HepG2 (cell line): ENCODE results near the gene KIAA0232. TPM values are rescaled to one million over a fixed set of nuclear protein-coding genes. Genes with fewer than 3 reads are reported as not detected.

ENCODE experiments used
- ATAC-seq: fragments of 200-7000 bp; cut with Tn5 transposase; 3 replicates; pipeline ENCODE4 v1.9.1; 2020; ENCODE audit warnings: mild to moderate bottlenecking, moderate library complexity
- BruUV-seq: library from RNA; stranded (reverse); fragments of 400-500 nt; replicated peaks from 2 replicates; lab custom pipeline; 2021; lab: Mats Ljungman, UMichigan
- CTCF ChIA-PET: fragments of 300-600 bp; formaldehyde crosslinking; extraction: SDS; loops from one replicate; lab custom pipeline; 2021; ENCODE audit warnings: low total read pairs, inconsistent platforms, low intra/inter-chr PET ratio; lab: Yijun Ruan, JAX
- POLR2A ChIA-PET: fragments of 350-600 bp; sonication (Branson Sonifier 250); formaldehyde crosslinking; loops from one replicate; lab custom pipeline; 2020; ENCODE audit warnings: antibody characterized with exemption, inconsistent platforms; lab: Yijun Ruan, JAX
- DNase-seq: peaks from one replicate; pipeline ENCODE4 v3.0.0-alpha.2; 2015; ENCODE audit warnings: low spot score
- FAIRE-seq: peaks from 3 replicates; lab custom pipeline; 2011; peaks lifted over from hg19 to GRCh38; lab: Jason Lieb, UNC
- H2AFZ ChIP-seq: one replicate; pipeline ENCODE4 v1.6.1; 2011; ENCODE audit warnings: low read length, inconsistent platforms
- H3K27ac ChIP-seq: fragments of 300-600 bp; 3 replicates; pipeline ENCODE4 v1.8.0; 2011; ENCODE audit warnings: mixed run types, mild to moderate bottlenecking, mixed read lengths, low read length, inconsistent platforms; ENCODE audit not compliant: insufficient read depth; ENCODE audit errors: extremely low read length
- H3K27me3 ChIP-seq, 2 experiments: fragments of 200-600 bp in 1 of 2; 2 replicates in 1 of 2; 3 replicates in 1 of 2; pipeline versions ENCODE4 v1.6.0 to v1.8.0; 2011; ENCODE audit warnings: low read length in 2 of 2, mild to moderate bottlenecking in 2 of 2, moderate library complexity in 2 of 2, inconsistent platforms in 1 of 2; ENCODE audit not compliant: insufficient read depth in 2 of 2, control insufficient read depth in 1 of 2
- H3K36me3 ChIP-seq, 2 experiments: fragments of 200-600 bp in 1 of 2; replicated peaks in 1 of 2; 2 replicates in 1 of 2; 3 replicates in 1 of 2; pipeline versions ENCODE4 v1.5.1 to v1.8.0; 2011; ENCODE audit warnings: low read length in 2 of 2, inconsistent platforms in 1 of 2; ENCODE audit not compliant: insufficient read depth in 2 of 2, control insufficient read depth in 1 of 2
- H3K4me1 ChIP-seq: 2 replicates; pipeline ENCODE4 v1.5.1; 2012; ENCODE audit warnings: low read length, inconsistent platforms; ENCODE audit not compliant: insufficient read depth
- H3K4me2 ChIP-seq: 2 replicates; pipeline ENCODE4 v1.6.0; 2011; ENCODE audit warnings: low read depth, low read length, inconsistent platforms
- H3K4me3 ChIP-seq, 3 experiments: fragments of 200-600 bp in 1 of 3; sonication (generic), shearing (Covaris generic) in 1 of 3; replicated peaks in 1 of 3; 2 replicates each; pipeline ENCODE4 v1.5.1; 2011 to 2016; ENCODE audit warnings: low read length in 3 of 3, inconsistent platforms in 2 of 3, low read depth in 2 of 3, mild to moderate bottlenecking in 2 of 3, control low read depth in 1 of 3, mixed read lengths in 1 of 3; ENCODE audit not compliant: insufficient read depth in 1 of 3
- H3K79me2 ChIP-seq: one replicate; pipeline ENCODE4 v1.6.1; 2011; ENCODE audit warnings: low read length, inconsistent platforms; ENCODE audit not compliant: insufficient read depth
- H3K9ac ChIP-seq: 2 replicates; pipeline ENCODE4 v1.6.0; 2011; ENCODE audit warnings: mild to moderate bottlenecking, low read depth, low read length, inconsistent platforms; ENCODE audit not compliant: insufficient read depth
- H3K9me3 ChIP-seq: 2 replicates; pipeline ENCODE4 v1.5.1; 2012; ENCODE audit warnings: mild to moderate bottlenecking, low read length
- H4K20me1 ChIP-seq: 2 replicates; pipeline ENCODE4 v1.6.0; 2011; ENCODE audit warnings: inconsistent platforms, mild to moderate bottlenecking, low read length, moderate library complexity; ENCODE audit not compliant: insufficient read depth
- AGO2 ChIP-seq: fragments of 200-400 bp; formaldehyde crosslinking; optimal IDR thresholded peaks from 2 replicates; pipeline ENCODE3; 2017; ENCODE audit warnings: mild to moderate bottlenecking, low read depth, low read length, moderate library complexity
- HNRNPL ChIP-seq: fragments of 200-400 bp; formaldehyde crosslinking; IDR thresholded peaks from 2 replicates; pipeline ENCODE4 v1.6.1; 2017; ENCODE audit warnings: mild to moderate bottlenecking, low read depth, low read length
- NFE2L2 ChIP-seq: fragments of 150-350 bp; IDR thresholded peaks from 2 replicates; pipeline ENCODE4 v1.6.1; 2014; ENCODE audit warnings: low read length
- SNAPC4 ChIP-seq: sonication (generic); formaldehyde crosslinking; IDR thresholded peaks from 2 replicates; pipeline ENCODE4 v1.4.0; 2020; ENCODE audit warnings: mild to moderate bottlenecking, missing genetic modification reagents
- ZBED4 ChIP-seq: sonication (generic); formaldehyde crosslinking; IDR thresholded peaks from 2 replicates; pipeline ENCODE4 v1.4.0; 2020; ENCODE audit warnings: missing genetic modification reagents, borderline replicate concordance
- ZNF543 ChIP-seq: sonication (generic); formaldehyde crosslinking; IDR thresholded peaks from 2 replicates; pipeline ENCODE4 v1.4.0; 2020; ENCODE audit warnings: mild to moderate bottlenecking, missing genetic modification reagents
- ZNF772 ChIP-seq: sonication (generic); formaldehyde crosslinking; IDR thresholded peaks from 2 replicates; pipeline ENCODE4 v1.5.0; 2020; ENCODE audit warnings: mild to moderate bottlenecking, missing genetic modification reagents
- WGBS: methylation state at CpG from one replicate; pipeline ENCODE4 v1.1.6; 2017; ENCODE audit warnings: low lambda C conversion rate; 5-methylcytosine and 5-hydroxymethylcytosine counted together
- in situ Hi-C: cut with HindIII; loops from 2 replicates; pipeline ENCODE4 v1.10.0; 2017; ENCODE audit warnings: low pct_unique_long_range_greater_than_20kb; ENCODE audit not compliant: extremely low pct_ligation_motif_present
- intact Hi-C: fragments of 100-400 bp; cut with micrococcal nuclease; formaldehyde crosslinking; loops from one replicate; pipeline ENCODE4 v1.10.0; 2022; ENCODE audit not compliant: unreplicated experiment
- polyA plus RNA-seq, 8 experiments: library from polyadenylated mRNA; depleted of rRNA in 3 of 8; stranded (reverse) in 7 of 8; unstranded in 1 of 8; fragments of >200 nt; fragmentation: Illumina TruSeq in 4 of 8; extraction: Trizol in 4 of 8; gene quantifications; 2 replicates each; pipeline versions ENCODE4 v1.2.1 to v1.2.3, GENCODE V29; 2011 to 2016; ENCODE audit warnings: low read depth in 4 of 8, missing spikeins in 1 of 8, mixed read lengths in 1 of 8; ENCODE audit not compliant: insufficient read depth in 1 of 8
- total RNA-seq, 5 experiments: library from RNA; depleted of rRNA; stranded (reverse); fragments of >200 nt; fragmentation: Illumina TruSeq; extraction: Trizol; gene quantifications; 2 replicates each; pipeline ENCODE4 v1.2.3, GENCODE V29; 2016; ENCODE audit warnings: low read depth in 1 of 5

The KIAA0232 gene
- total and polyA plus RNA-seq, 2 of the 13 experiments (the other 11 are each of a cell fraction or from before 2014, with no cell fraction given): 7.8 to 17.1 TPM

- TF ChIP-seq SNAPC4 (CRISPR knock-in tag) (no peak), NFE2L2 (no peak)
Measured at GRCh38 chr4:6880691-6881090, 98.2 kb downstream of the KIAA0232 start (continued).

GRCh38 chr4:6881908-6882307 is 99.4 kb downstream of the KIAA0232 start:
- Histone ChIP-seq H4K20me1 (no peaks in the 10 kb centered on the region), H3K4me2 (no peak overlapping the region), H3K36me3 (peaks cover 19 to 59% of the 10 kb centered on the region in 2 experiments), H3K9me3 (no peaks in the 10 kb centered on the region), H3K79me2 (no peaks in the 10 kb centered on the region), H3K27me3 (no peaks in the 10 kb centered on the region), H3K27ac (no peak overlapping the region), H3K4me1 (no peaks in the 10 kb centered on the region), H3K9ac (no peak overlapping the region), H2AFZ (no peak overlapping the region), H3K4me3 (no peak overlapping the region)
- DNase-seq: no peak
- no peak for FAIRE-seq
- ATAC-seq: no peak
- intact Hi-C loops: no loop called here
- in situ Hi-C loops: no loop called here
- WGBS: 95% methylated on average over 16 of the region's 16 CpGs
- CTCF ChIA-PET: no interaction called here
- POLR2A ChIA-PET: no interaction called here
- TF ChIP-seq ZNF543 (CRISPR knock-in tag) (no peak), ZNF772 (CRISPR knock-in tag) (no peak), ZBED4 (CRISPR knock-in tag) (no peak), AGO2 (peak; percentile 49), HNRNPL (no peak)
- no TSS peak for BruUV-seq
